Urothelium cell line (cell line): ENCODE measurements around the gene SHISA5.
"Not testable (repeated sequence)": the region's sequence is repeated elsewhere in the genome, so short reads cannot be mapped to it uniquely, and the experiment has no call there.

Experiments used
- DNase-seq: peaks from one replicate; pipeline ENCODE4 v3.0.0; 2011; ENCODE audit warnings: low spot score, mixed read lengths
- FAIRE-seq: peaks from 2 replicates; lab custom pipeline; 2011; peaks lifted over from hg19 to GRCh38; lab: Jason Lieb, UNC

SHISA5 gene

GRCh38 chr3:48521635-48522034 lies 17.7 kb upstream of the SHISA5 start:
- no peak for FAIRE-seq
- no peak for DNase-seq

- FAIRE-seq = no peak
- no peak for DNase-seq
Observed at GRCh38 chr3:48519277-48519643, 15.3 kb upstream of the SHISA5 start.

- FAIRE-seq = no peak
- DNase-seq = no peak
Observed at GRCh38 chr3:48518638-48519276, 14.8 kb upstream of the SHISA5 start.

- no peak for DNase-seq
Observed at GRCh38 chr3:48518069-48518468, 14.1 kb upstream of the SHISA5 start.

GRCh38 chr3:48516571-48516970 lies 12.6 kb upstream of the SHISA5 start:
- no peak for FAIRE-seq
- no peak for DNase-seq

More at GRCh38 chr3:48518069-48518468, 14.1 kb upstream of the SHISA5 start:
- no peak for FAIRE-seq

GRCh38 chr3:48514431-48515227 lies 10.7 kb upstream of the SHISA5 start:
- DNase-seq = no peak

GRCh38 chr3:48511551-48511950 lies 7.6 kb upstream of the SHISA5 start:
- no peak for FAIRE-seq
- DNase-seq = no peak

More at GRCh38 chr3:48514431-48515227, 10.7 kb upstream of the SHISA5 start:
- FAIRE-seq = no peak

- FAIRE-seq = peak; percentile 71
- DNase-seq = peak; percentile 92
Observed at GRCh38 chr3:48507256-48508061, 3.5 kb upstream of the SHISA5 start.

- FAIRE-seq (no peak), DNase-seq (no peak)
Observed at GRCh38 chr3:48505968-48506504, 2.1 kb upstream of the SHISA5 start.

- DNase-seq = no peak
Observed at GRCh38 chr3:48505146-48505545, 1.2 kb upstream of the SHISA5 start.

GRCh38 chr3:48503401-48504050 lies 448 bp downstream of the SHISA5 start:
- FAIRE-seq (no peak), DNase-seq (peak; percentile 64)

More at GRCh38 chr3:48505146-48505545, 1.2 kb upstream of the SHISA5 start:
- no peak for FAIRE-seq

- no peak for DNase-seq
- FAIRE-seq = peak; percentile 63
Observed at GRCh38 chr3:48502728-48503168, 1.2 kb downstream of the SHISA5 start.

- FAIRE-seq (no peak), DNase-seq (no peak)
Observed at GRCh38 chr3:48502121-48502520, 1.9 kb downstream of the SHISA5 start.

- FAIRE-seq (no peak), DNase-seq (no peak)
Observed at GRCh38 chr3:48501196-48501595, 2.8 kb downstream of the SHISA5 start.

GRCh38 chr3:48500656-48501055 lies 3.3 kb downstream of the SHISA5 start:
- DNase-seq (no peak), FAIRE-seq (no peak)

- FAIRE-seq (no peak), DNase-seq (no peak)
Observed at GRCh38 chr3:48493203-48493501, 10.8 kb downstream of the SHISA5 start.

GRCh38 chr3:48492461-48493202 lies 11.3 kb downstream of the SHISA5 start:
- FAIRE-seq = no peak
- no peak for DNase-seq

- DNase-seq = no peak
- no peak for FAIRE-seq
Observed at GRCh38 chr3:48486952-48487351, 17.0 kb downstream of the SHISA5 start.

GRCh38 chr3:48482822-48483221 lies 21.2 kb downstream of the SHISA5 start:
- not testable (repeated sequence) for DNase-seq, FAIRE-seq

GRCh38 chr3:48480891-48481290 lies 23.1 kb downstream of the SHISA5 start:
- FAIRE-seq, DNase-seq: not testable (repeated sequence)
